Liver (tissue), 3 donors: Measurements from ENCODE around the gene SLC29A3.

ENCODE experiments used
- EGR1 ChIP-seq, 2 donors: IDR thresholded peaks; 2 replicates each; pipeline ENCODE4 v1.6.1; 2016 to 2018; ENCODE audit warnings: antibody characterized with exemption in 2 of 2, low read depth in 2 of 2
- GABPA ChIP-seq, 2 donors: IDR thresholded peaks in 1 of 2; conservative IDR thresholded peaks in 1 of 2; 2 replicates each; pipeline ENCODE4 v1.6.1; 2016; ENCODE audit warnings: antibody characterized with exemption in 2 of 2, mild to moderate bottlenecking in 1 of 2, moderate library complexity in 1 of 2
- RAD21 ChIP-seq, 2 donors: IDR thresholded peaks; 2 replicates each; pipeline ENCODE4 v1.6.1; 2016; ENCODE audit warnings: antibody characterized with exemption in 2 of 2, mild to moderate bottlenecking in 2 of 2
- TF ChIP-seq, protein P1 (sequence below): fragments of 150-350 bp; IDR thresholded peaks from 2 replicates; pipeline ENCODE4 v1.5.1; 2017; ENCODE audit warnings: improper control_type of control experiment, low read depth, low read length; ENCODE audit not compliant: missing input control
- TF ChIP-seq, protein P2 (sequence below): IDR thresholded peaks from 2 replicates; pipeline ENCODE4 v1.6.1; 2016; ENCODE audit warnings: antibody characterized with exemption, mild to moderate bottlenecking
- TF ChIP-seq, protein P3 (sequence below): IDR thresholded peaks from 2 replicates; pipeline ENCODE4 v1.6.1; 2016; ENCODE audit warnings: antibody characterized with exemption
- donor health status: healthy.
- donor health status: healthy.

DNA sequence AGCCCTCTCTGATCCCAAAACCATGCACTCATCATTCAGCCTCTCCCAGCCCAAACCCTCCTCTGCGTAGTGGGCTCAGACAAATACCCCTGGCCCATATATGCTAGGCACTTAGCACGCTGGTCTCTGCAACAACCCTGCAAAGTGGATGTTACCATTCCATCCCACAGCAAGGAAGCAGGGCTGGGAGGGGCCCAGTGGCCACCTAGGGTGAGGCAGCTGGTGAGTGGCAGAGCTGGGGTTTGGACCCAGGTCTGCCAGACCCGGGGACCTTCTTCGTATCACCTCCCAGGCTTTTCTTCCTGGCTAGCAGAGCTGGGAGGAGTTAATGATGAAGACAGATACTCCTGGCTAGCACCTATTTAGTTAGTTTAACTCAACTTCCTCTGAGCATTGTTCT is 33.1 kb upstream of the SLC29A3 start:
- TF ChIP-seq RAD21 (IDR thresholded peaks at IDR 0.05) (no peak), EGR1 (IDR thresholded peaks at IDR 0.05; ENCODE audit: low read depth in 2 of 2) (no peak), GABPA (IDR thresholded peaks at IDR 0.05 in 1 of 2, conservative IDR thresholded peaks at IDR 0.05 in 1 of 2) (no peak)
- TF ChIP-seq, protein P1, sequence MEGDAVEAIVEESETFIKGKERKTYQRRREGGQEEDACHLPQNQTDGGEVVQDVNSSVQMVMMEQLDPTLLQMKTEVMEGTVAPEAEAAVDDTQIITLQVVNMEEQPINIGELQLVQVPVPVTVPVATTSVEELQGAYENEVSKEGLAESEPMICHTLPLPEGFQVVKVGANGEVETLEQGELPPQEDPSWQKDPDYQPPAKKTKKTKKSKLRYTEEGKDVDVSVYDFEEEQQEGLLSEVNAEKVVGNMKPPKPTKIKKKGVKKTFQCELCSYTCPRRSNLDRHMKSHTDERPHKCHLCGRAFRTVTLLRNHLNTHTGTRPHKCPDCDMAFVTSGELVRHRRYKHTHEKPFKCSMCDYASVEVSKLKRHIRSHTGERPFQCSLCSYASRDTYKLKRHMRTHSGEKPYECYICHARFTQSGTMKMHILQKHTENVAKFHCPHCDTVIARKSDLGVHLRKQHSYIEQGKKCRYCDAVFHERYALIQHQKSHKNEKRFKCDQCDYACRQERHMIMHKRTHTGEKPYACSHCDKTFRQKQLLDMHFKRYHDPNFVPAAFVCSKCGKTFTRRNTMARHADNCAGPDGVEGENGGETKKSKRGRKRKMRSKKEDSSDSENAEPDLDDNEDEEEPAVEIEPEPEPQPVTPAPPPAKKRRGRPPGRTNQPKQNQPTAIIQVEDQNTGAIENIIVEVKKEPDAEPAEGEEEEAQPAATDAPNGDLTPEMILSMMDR: no peak
- TF ChIP-seq, protein P2, sequence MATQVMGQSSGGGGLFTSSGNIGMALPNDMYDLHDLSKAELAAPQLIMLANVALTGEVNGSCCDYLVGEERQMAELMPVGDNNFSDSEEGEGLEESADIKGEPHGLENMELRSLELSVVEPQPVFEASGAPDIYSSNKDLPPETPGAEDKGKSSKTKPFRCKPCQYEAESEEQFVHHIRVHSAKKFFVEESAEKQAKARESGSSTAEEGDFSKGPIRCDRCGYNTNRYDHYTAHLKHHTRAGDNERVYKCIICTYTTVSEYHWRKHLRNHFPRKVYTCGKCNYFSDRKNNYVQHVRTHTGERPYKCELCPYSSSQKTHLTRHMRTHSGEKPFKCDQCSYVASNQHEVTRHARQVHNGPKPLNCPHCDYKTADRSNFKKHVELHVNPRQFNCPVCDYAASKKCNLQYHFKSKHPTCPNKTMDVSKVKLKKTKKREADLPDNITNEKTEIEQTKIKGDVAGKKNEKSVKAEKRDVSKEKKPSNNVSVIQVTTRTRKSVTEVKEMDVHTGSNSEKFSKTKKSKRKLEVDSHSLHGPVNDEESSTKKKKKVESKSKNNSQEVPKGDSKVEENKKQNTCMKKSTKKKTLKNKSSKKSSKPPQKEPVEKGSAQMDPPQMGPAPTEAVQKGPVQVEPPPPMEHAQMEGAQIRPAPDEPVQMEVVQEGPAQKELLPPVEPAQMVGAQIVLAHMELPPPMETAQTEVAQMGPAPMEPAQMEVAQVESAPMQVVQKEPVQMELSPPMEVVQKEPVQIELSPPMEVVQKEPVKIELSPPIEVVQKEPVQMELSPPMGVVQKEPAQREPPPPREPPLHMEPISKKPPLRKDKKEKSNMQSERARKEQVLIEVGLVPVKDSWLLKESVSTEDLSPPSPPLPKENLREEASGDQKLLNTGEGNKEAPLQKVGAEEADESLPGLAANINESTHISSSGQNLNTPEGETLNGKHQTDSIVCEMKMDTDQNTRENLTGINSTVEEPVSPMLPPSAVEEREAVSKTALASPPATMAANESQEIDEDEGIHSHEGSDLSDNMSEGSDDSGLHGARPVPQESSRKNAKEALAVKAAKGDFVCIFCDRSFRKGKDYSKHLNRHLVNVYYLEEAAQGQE: no peak
- TF ChIP-seq, protein P3, sequence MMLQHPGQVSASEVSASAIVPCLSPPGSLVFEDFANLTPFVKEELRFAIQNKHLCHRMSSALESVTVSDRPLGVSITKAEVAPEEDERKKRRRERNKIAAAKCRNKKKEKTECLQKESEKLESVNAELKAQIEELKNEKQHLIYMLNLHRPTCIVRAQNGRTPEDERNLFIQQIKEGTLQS: no peak
